ENCODE measurements around the gene SP140L.
"Not testable (repeated sequence)": the region's sequence is repeated elsewhere in the genome, so short reads cannot be mapped to it uniquely, and the experiment has no call there.

SP140L gene

GRCh38 chr2:230323385-230324106 lies 3.4 kb upstream of the SP140L start:
- no peak for DNase-seq (ENCODE audit: low read depth in 2 of 2)

DNA sequence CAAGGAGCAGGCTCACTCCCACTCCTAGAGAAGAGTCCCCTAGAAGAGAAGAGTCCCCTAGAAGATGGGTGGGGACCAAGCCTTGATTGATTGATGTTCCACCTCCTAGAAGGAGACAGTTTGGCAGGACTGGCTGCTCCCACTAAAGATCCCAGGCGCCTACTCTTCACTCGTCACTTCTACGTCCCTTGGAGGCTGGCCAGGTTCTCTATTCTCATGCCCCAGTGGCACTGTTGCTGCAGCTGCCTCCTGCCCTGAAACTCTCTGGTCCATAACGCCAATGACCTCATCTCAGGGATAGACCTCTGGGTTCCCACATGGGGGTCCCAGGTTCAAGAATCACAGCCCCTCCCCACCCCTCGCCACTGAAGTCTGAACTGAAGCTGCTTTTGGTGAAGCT lies 2.5 kb upstream of the SP140L start:
- no peak for DNase-seq (ENCODE audit: low read depth in 2 of 2)

DNA sequence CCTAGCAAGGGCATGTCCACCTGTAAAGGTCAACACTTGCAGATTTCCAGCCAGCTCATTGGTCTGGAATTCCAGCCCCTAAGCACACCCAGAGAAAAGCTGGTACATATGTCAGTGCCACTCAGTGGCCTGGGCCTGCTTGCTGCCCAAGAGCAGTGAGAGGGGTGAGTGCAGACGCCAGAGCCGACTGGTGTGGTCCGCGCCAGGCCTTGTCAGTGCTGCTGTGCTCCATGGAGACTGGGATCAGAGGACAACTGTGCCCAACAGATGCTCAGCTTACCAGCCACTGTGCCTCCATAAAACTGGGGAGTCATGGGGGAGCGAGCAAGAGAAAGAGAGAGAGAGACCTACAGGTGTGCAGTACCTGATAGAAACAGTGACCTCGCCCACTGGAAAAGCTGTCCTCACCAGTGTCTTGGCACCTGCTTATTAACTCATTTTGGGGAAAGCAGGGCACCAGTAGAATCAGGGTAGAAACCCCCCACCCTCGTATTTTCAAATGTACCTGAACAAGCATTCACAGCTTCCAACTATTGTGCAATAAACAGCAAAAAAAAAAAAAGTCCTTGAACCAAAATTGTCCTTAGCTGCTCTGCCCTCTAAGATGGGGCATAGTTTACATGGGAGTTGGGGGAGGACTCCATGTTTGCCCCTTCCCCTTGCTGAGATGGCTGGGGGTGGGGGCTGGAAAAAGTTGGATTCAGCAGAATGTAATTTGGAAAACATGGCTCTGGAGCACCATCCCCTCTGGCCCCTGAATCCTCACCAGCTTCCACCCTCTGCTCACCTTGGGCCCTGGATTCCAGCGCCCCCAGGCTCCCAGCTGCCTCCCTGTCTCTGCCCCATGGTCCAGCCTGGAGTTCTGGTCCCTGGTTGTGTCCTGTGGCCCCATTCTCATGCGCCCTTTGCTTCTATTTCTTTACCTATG lies 1.4 kb upstream of the SP140L start:
- no peak for DNase-seq (ENCODE audit: low read depth in 2 of 2)

DNA sequence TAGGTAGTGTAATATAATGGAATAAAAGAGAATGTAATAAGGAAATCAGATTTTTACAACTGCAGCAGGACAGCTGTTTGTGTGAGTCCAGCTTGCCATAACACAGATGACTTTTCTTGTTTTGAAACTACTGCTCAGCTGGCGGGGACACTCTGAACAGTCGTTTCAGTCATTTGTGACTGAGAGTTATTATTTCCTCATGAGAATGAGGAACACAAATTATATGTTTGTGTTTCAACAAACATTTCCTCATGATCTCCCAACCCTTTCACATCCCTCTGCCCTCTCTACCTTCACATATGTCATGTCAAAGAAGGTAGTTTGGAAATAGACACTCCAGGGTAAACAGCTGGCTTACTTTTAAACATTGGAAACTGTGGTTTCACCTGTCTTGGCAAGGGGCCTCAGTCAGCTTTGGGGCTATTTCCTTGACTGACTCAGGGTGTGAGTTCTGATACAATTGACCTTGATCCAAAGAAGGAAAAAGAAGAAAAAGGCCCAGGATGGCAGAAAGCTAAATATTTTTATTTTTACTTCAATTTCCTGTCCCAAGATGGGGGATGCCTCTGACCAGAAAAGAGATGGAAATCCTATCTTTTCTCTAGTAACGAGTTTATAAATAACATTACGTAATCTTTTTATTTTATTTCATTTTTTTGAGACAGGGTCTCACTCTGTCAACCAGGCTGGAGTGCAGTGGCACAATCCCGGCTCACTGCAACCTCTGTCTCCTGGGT lies 593 bp downstream of the SP140L start:
- DNase-seq (ENCODE audit: low read depth in 2 of 2) = no peak

- DNase-seq (ENCODE audit: low read depth in 2 of 2) = no peak
Observed at GRCh38 chr2:230328155-230328458, 1.1 kb downstream of the SP140L start.

GRCh38 chr2:230329946-230330605 lies 3.1 kb downstream of the SP140L start:
- DNase-seq (ENCODE audit: low read depth in 2 of 2) = no peak

- DNase-seq (ENCODE audit: low read depth in 2 of 2) = no peak
Observed at GRCh38 chr2:230330725-230331124, 3.7 kb downstream of the SP140L start.

DNA sequence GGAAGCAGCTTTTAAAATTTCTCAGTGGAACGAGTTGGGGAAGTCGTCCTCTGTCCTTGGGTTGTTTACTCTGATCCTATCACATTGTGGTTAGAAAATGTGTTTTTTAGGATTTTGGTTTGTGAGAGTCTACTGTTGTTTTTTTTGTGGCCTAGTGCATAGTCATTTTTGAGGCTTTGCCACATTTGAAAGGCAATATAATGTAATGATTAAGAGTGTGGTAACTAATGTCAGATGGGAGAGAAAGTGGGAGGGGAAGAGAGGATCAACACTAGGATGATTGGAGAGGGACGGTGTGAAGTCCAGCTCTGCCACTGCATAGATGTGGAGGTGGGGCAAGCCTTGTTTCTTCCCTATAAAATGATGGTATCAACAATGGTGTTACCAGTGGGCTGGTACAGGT lies 8.5 kb downstream of the SP140L start:
- no peak for DNase-seq (ENCODE audit: low read depth in 2 of 2)

DNA sequence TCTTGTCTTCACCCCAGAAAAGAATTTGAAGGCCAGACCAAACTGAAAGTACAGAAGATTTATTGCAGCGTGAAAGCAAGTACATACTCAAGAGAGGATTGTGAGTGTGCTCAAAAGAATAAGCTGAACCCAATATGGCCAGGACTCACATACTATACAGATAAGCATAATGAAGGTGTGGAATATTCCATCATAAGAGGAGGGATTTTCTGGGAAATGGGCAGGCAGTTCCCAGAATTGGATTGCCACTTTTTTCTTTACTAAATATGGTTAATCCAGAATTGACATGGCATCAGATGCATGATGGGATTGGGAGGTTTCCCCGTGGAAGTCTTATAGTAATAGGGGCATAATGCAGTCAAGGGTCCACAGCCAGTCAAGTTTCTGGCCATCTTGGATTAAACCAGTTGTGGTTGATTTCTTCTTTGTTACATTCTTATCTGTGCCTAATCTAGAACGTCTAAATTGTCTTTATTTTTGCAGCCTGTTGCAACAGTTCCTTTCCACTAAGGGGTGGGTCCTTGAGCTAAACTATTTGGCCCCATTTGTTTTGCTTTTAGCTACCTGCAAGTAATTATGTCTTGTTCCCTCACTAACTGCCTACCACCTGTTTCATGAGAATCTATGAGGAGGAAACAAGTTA lies 9.0 kb downstream of the SP140L start:
- DNase-seq (ENCODE audit: low read depth in 2 of 2) = no peak

DNA sequence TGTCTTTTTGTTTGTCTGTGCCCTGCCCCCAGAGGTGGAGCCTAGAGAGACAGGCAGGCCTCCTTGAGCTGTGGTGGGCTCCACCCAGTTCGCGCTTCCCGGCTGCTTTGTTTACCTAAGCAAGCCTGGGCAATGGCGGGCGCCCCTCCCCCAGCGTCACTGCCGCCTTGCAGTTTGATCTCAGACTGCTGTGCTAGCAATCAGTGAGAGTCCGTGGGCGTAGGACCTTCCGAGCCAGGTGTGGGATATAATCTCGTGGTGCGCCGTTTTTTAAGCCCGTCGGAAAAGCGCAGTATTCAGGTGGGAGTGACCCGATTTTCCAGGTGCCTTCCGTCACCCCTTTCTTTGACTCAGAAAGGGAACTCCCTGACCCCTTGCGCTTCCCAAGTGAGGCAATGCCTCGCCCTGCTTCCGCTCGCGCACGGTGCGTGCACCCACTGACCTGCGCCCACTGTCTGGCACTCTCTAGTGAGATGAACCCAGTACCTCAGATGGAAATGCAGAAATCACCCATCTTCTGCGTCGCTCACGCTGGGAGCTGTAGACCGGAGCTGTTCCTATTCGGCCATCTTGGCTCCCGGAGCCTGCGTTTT lies 15.0 kb downstream of the SP140L start:
- DNase-seq (ENCODE audit: low read depth in 2 of 2) = not testable (repeated sequence)

GRCh38 chr2:230343041-230343624 lies 16.1 kb downstream of the SP140L start:
- DNase-seq (ENCODE audit: low read depth in 2 of 2) = not testable (repeated sequence)

DNA sequence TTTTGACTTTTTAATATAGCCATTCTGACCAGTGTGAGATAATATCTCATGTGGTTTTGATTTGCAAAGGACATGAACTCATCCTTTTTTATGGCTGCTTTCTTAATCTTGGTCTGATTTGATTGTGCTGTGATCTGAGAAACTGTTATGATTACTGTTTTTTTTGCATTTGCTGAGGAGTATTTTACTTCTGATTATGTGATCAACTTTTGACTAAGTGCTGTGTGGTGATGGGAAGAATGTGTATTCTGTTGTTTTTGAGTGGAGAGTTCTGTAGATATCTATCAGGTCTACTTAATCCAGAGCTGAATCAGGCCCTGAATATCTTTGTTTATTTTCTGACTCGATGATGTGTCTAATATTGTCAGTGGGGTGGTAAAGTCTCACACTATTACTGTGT lies 16.8 kb downstream of the SP140L start:
- no peak for DNase-seq (ENCODE audit: low read depth in 2 of 2)

- DNase-seq (ENCODE audit: low read depth in 2 of 2) = no peak
Observed at GRCh38 chr2:230346465-230346864, 19.5 kb downstream of the SP140L start.

- DNase-seq (ENCODE audit: low read depth in 2 of 2) = no peak
Observed at GRCh38 chr2:230346921-230347533, 20.0 kb downstream of the SP140L start.

GRCh38 chr2:230347659-230348305 lies 20.8 kb downstream of the SP140L start:
- no peak for DNase-seq (ENCODE audit: low read depth in 2 of 2)

DNA sequence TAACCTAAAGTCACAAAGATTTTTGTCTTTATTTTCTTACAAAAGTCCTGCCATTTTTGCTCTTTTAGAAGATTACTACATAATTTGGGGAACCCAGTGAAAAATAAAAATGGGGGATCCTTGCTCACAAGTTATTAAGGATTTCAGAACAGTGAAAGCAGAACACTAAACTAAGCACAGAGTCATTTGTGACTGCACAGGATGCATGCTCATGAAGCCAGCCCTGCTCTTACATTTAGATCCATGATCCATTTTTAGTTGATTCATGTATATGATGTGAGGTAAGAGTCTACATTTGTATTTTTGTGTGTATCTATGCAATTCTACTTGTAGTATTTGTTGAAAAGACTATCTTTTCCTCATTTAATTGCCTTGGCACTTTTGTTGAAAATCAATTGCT lies 21.8 kb downstream of the SP140L start:
- DNase-seq (ENCODE audit: low read depth in 2 of 2) = no peak

DNA sequence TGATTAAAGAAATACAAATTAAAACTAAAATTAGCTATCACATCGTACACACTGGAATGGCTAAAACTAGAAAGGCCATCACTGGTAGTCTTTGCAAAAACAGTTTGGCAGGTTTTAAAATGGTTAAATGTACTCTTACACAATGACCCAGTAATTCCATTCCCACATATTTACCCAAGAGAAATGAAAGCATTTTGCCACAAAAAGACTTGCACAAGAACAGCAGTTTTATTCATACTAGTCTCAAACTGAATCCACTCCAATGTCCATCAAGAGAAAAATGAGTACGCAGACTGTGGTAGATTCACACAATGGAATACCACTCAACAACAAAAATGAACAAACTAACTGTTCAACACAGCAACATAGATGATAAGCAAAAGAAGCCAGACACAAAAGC lies 29.1 kb downstream of the SP140L start:
- no peak for DNase-seq (ENCODE audit: low read depth in 2 of 2)

DNA sequence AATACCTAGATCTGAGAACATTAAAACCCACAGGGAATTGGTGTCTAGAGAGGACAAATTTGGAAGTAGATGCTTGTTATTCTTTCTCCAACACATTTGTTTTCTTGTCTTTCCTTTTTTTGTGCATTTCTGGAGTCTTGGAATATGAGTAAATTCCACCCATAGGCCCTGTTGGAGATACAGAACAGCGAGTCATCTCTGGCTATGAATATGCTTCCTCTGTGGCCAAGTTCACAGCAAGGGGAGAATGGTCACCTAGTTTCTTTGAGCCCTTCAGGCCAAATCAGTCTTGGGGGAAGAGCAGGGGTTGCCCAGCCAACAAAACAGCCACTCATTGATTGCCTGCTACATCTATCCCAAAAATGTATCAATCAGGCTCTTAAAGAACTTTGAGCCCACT lies 31.3 kb downstream of the SP140L start:
- DNase-seq (ENCODE audit: low read depth in 2 of 2) = no peak

DNA sequence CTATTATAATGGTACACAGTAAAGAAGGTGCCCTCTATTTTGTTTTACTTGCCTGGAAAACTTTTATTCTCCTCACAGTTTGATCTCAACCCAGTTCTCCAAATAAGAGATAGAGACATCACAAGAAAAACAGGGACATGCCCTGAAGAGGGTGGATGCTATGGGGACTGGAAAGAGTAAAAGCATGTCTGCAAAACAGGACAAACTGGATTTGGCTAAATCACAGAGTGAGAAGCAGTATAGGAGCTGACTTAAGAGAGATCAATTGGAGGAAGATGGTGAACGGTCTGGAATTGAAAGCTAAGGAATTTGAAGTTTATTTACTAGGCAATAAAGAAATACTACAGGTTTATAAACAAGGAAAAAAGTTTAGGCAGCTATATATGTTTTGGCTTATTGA lies 33.0 kb downstream of the SP140L start:
- DNase-seq (ENCODE audit: low read depth in 2 of 2) = no peak

Measured in fibroblast of skin of left quadriceps (primary cell).